Natural killer cell (primary cell): Measurements from ENCODE around the gene ESPL1. TPM values are rescaled to one million over a fixed set of nuclear protein-coding genes. Genes with fewer than 3 reads are reported as not detected.

ENCODE experiments used
- ATAC-seq, 3 donors: fragments of 150-1000 bp in 2 of 3; fragments of 200-7000 bp in 1 of 3; cut with Tn5 transposase; 1 replicate in 1 of 3; 2 replicates in 2 of 3; pipeline ENCODE4 v1.10.0; 2021; ENCODE audit warnings: mild to moderate bottlenecking in 2 of 3, moderate library complexity in 2 of 3
- DNase-seq, 2 donors: peaks; one replicate each; pipeline versions ENCODE4 v3.0.0 to v3.0.0-alpha.2; 2013 to 2021; ENCODE audit warnings: mixed read lengths in 1 of 2
- H3K27ac ChIP-seq: one replicate; pipeline ENCODE4 v1.5.1; 2013; ENCODE audit warnings: mild to moderate bottlenecking, low read length
- H3K27me3 ChIP-seq: one replicate; pipeline ENCODE4 v1.6.1; 2013; ENCODE audit warnings: low read length; ENCODE audit not compliant: control insufficient read depth, insufficient read depth
- H3K36me3 ChIP-seq: one replicate; pipeline ENCODE4 v1.6.1; 2013; ENCODE audit warnings: low read length; ENCODE audit not compliant: control insufficient read depth, insufficient read depth
- H3K4me1 ChIP-seq: one replicate; pipeline ENCODE4 v1.6.1; 2013; ENCODE audit warnings: low read length; ENCODE audit not compliant: control insufficient read depth, insufficient read depth
- H3K4me3 ChIP-seq: one replicate; pipeline ENCODE4 v1.5.1; 2013; ENCODE audit warnings: low read length
- H3K9me3 ChIP-seq: one replicate; pipeline ENCODE4 v1.6.1; 2013; ENCODE audit warnings: low read length; ENCODE audit not compliant: control insufficient read depth, insufficient read depth
- H3K27ac Mint-ChIP-seq, 2 donors: one replicate each; pipeline ENCODE4 v1.8.0; 2022; ENCODE audit warnings: mild to moderate bottlenecking in 2 of 2, mixed read lengths in 2 of 2, moderate library complexity in 1 of 2
- H3K27me3 Mint-ChIP-seq, 2 donors: one replicate each; pipeline ENCODE4 v1.8.0; 2022; ENCODE audit warnings: low read depth in 2 of 2, mixed read lengths in 2 of 2
- H3K36me3 Mint-ChIP-seq: one replicate; pipeline ENCODE4 v1.8.0; 2022; ENCODE audit warnings: mixed read lengths
- H3K4me1 Mint-ChIP-seq, 2 donors: one replicate each; pipeline ENCODE4 v1.8.0; 2022; ENCODE audit warnings: mixed read lengths in 2 of 2
- H3K4me3 Mint-ChIP-seq: one replicate; pipeline ENCODE4 v1.8.0; 2022; ENCODE audit warnings: mild to moderate bottlenecking, moderate library complexity, mixed read lengths
- H3K9me3 Mint-ChIP-seq, 2 donors: one replicate each; pipeline ENCODE4 v1.8.0; 2022; ENCODE audit warnings: mixed read lengths in 2 of 2
- CTCF ChIP-seq: fragments of 200-600 bp; IDR thresholded peaks from one replicate; pipeline ENCODE4 v1.8.0; 2022; ENCODE audit warnings: antibody characterized with exemption
- WGBS: methylation state at CpG from one replicate; pipeline ENCODE4 v1.1.7; 2013; ENCODE audit warnings: missing lambda C conversion rate; ENCODE audit not compliant: insufficient coverage; 5-methylcytosine and 5-hydroxymethylcytosine counted together
- intact Hi-C: fragments of 100-400 bp; cut with micrococcal nuclease; formaldehyde crosslinking; loops from one replicate; pipeline ENCODE4 v1.14.2; 2022
- total RNA-seq, 4 donors: library from RNA; stranded (reverse); fragments of 120-200 nt in 1 of 4; gene quantifications; one replicate each; pipeline versions ENCODE4 v1.2.3 to v1.2.4, GENCODE V29; 2013 to 2022

The ESPL1 gene
- total RNA-seq, 3 donors from 2014 or later (not counting 1 experiment from before 2014, with no cell fraction given) = 1.9 to 5.8 (median 3.1) TPM

GRCh38 chr12:53267306-53267998 is 647 bp upstream of the ESPL1 start:
- Histone ChIP-seq H3K27me3 (no peaks in the 10 kb centered on the region), H3K27ac (peak overlapping the region; percentile 53), H3K9me3 (no peaks in the 10 kb centered on the region), H3K36me3 (no peaks in the 10 kb centered on the region), H3K4me3 (peak overlapping the region; percentile 59), H3K4me1 (peaks cover 23% of the 10 kb centered on the region)
- intact Hi-C loops = loop anchor here (5.0 kb wide), 1 partner anchor 45 kb away; no protein-coding TSS in a partner anchor
- Mint-ChIP-seq H3K9me3 (no peaks in the 10 kb centered on the region), H3K4me3 (peak overlapping the region; percentile 99), H3K36me3 (no peaks in the 10 kb centered on the region), H3K27me3 (no peaks in the 10 kb centered on the region), H3K4me1 (peaks cover 22 to 23% of the 10 kb centered on the region in 2 donors), H3K27ac (peak overlapping the region; percentile 91 to 93)
- TF ChIP-seq CTCF = no peak
- DNase-seq (no peak), ATAC-seq (peak; percentile 9 to 22 (median 12))
- WGBS = 15% methylated on average over 13 of the region's 18 CpGs

- intact Hi-C loops = loop anchor here (1.0 to 5.0 kb wide), 2 partner anchors 17 to 47 kb away; a partner anchor contains a TSS
- Mint-ChIP-seq H3K9me3 (no peaks in the 10 kb centered on the region), H3K36me3 (no peaks in the 10 kb centered on the region), H3K27me3 (no peaks in the 10 kb centered on the region), H3K4me3 (peak overlapping the region; percentile 99), H3K4me1 (peaks cover 22 to 23% of the 10 kb centered on the region in 2 donors), H3K27ac (peak overlapping the region; percentile 91 to 93)
- peak overlapping the region; percentile 53 for H3K27ac ChIP-seq
- H3K9me3 ChIP-seq = no peaks in the 10 kb centered on the region
- ATAC-seq (no peak), DNase-seq (no peak)
- no peaks in the 10 kb centered on the region for H3K36me3 ChIP-seq
- H3K4me3 ChIP-seq = peak overlapping the region; percentile 59
- WGBS = 67% methylated on average over 20 of the region's 20 CpGs
- peaks cover 23% of the 10 kb centered on the region for H3K4me1 ChIP-seq
- H3K27me3 ChIP-seq = no peaks in the 10 kb centered on the region
- no peak for TF ChIP-seq CTCF
These were observed 797 bp downstream of the ESPL1 start for GRCh38 chr12:53268630-53269562.

- Histone ChIP-seq H3K27me3 (no peaks in the 10 kb centered on the region), H3K36me3 (no peaks in the 10 kb centered on the region), H3K4me3 (no peak overlapping the region), H3K9me3 (no peaks in the 10 kb centered on the region), H3K27ac (no peak overlapping the region), H3K4me1 (peaks cover under 1% of the 10 kb centered on the region)
- no peaks in the 10 kb centered on the region for H3K4me1 Mint-ChIP-seq
- H3K27me3 Mint-ChIP-seq = no peaks in the 10 kb centered on the region
- H3K4me3 Mint-ChIP-seq = no peak overlapping the region
- no peaks in the 10 kb centered on the region for H3K36me3 Mint-ChIP-seq
- ATAC-seq (no peak), DNase-seq (no peak)
- H3K27ac Mint-ChIP-seq = no peak overlapping the region
- intact Hi-C loops = no loop called here
- WGBS = 98% methylated on average over 4 of the region's 5 CpGs
- no peaks in the 10 kb centered on the region for H3K9me3 Mint-ChIP-seq
- no peak for TF ChIP-seq CTCF
These were observed 6.3 kb downstream of the ESPL1 start for GRCh38 chr12:53274445-53274844.
